Stimulated activated CD4-positive, alpha-beta T cell treated with anti-CD3 and anti-CD28 coated beads, Interleukin-4, amount 100 ng/mL, for 4 hours (primary cell): ENCODE measurements around the gene SYNPR.
"Not testable (repeated sequence)": the region's sequence is repeated elsewhere in the genome, so short reads cannot be mapped to it uniquely, and the experiment has no call there.

Experiments
- DNase-seq, 2 experiments: peaks; one replicate each; pipeline ENCODE4 v3.0.0-alpha.2; 2020

SYNPR gene

GRCh38 chr3:63639806-63640205, 361.7 kb downstream of the SYNPR start:
- no peak for DNase-seq

- DNase-seq = no peak
Observed at GRCh38 chr3:63642488-63642887, 364.4 kb downstream of the SYNPR start.

GRCh38 chr3:63644212-63644797, 366.2 kb downstream of the SYNPR start:
- no peak for DNase-seq

- not testable (repeated sequence) for DNase-seq
Observed at GRCh38 chr3:63644928-63645781, 367.0 kb downstream of the SYNPR start.

- no peak for DNase-seq
Observed at GRCh38 chr3:63652066-63652725, 374.1 kb downstream of the SYNPR start, which contains the start of gene SNTN. Gene SNTN, plus strand, starts transcription at chr3:63652675. Its CDS starts 13 bp downstream, at chr3:63652688.

- DNase-seq = no peak
Observed at GRCh38 chr3:63654211-63654610, 376.1 kb downstream of the SYNPR start.

GRCh38 chr3:63654931-63655330, 376.8 kb downstream of the SYNPR start:
- no peak for DNase-seq

GRCh38 chr3:63655519-63655918, 377.4 kb downstream of the SYNPR start:
- DNase-seq = no peak

GRCh38 chr3:63656786-63657185, 378.7 kb downstream of the SYNPR start:
- DNase-seq = no peak

GRCh38 chr3:63661242-63661641, 383.1 kb downstream of the SYNPR start:
- no peak for DNase-seq

GRCh38 chr3:63662011-63662410, 383.9 kb downstream of the SYNPR start:
- no peak for DNase-seq

GRCh38 chr3:63662500-63662899, 384.4 kb downstream of the SYNPR start:
- no peak for DNase-seq
